Body of pancreas (tissue), 4 donors: ENCODE data around the gene PRKACA.

ENCODE experiments used
- POLR2A ChIP-seq, 3 donors: fragments of 450-650 bp; IDR thresholded peaks; one replicate each; pipeline ENCODE4 v1.6.1; 2016; ENCODE audit warnings: antibody characterized with exemption in 3 of 3, mild to moderate bottlenecking in 2 of 3
- TF ChIP-seq, protein P1 (sequence below), 7 experiments: fragments of 450-650 bp in 4 of 7; fragments of 200-600 bp in 3 of 7; sonication (generic) in 3 of 7; IDR thresholded peaks; one replicate each; pipeline ENCODE4 v1.5.1; 2016 to 2019; ENCODE audit warnings: antibody characterized with exemption in 7 of 7

DNA sequence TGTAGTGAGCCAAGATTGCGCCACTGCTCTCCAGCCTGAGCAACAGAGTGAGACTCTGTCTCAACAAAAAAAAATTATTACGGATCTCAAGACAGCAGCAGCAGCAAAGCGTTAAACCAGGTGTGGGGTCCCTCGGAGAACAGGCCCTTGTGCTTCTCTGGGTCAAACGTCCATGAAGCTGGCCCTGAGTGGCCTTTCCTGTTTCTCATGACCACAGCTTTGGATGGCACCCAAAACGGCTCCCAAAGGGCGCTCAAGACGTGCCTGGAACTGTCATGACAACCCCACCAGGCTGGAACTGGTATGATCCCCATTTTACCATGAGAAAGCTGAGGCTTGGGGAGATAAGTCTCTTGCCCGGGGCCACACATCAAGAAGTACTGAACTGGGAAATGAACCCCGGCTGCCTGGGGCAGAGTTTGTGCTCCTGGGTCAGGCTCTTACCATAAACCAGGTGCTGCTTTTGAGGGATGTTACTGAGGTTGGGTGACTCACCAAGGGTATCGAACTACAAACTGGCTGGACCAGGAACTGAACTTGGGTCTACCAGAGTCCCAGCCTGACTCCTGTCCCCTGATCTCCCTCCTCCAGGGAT lies 15.4 kb downstream of the PRKACA start:
- TF ChIP-seq, protein P1, sequence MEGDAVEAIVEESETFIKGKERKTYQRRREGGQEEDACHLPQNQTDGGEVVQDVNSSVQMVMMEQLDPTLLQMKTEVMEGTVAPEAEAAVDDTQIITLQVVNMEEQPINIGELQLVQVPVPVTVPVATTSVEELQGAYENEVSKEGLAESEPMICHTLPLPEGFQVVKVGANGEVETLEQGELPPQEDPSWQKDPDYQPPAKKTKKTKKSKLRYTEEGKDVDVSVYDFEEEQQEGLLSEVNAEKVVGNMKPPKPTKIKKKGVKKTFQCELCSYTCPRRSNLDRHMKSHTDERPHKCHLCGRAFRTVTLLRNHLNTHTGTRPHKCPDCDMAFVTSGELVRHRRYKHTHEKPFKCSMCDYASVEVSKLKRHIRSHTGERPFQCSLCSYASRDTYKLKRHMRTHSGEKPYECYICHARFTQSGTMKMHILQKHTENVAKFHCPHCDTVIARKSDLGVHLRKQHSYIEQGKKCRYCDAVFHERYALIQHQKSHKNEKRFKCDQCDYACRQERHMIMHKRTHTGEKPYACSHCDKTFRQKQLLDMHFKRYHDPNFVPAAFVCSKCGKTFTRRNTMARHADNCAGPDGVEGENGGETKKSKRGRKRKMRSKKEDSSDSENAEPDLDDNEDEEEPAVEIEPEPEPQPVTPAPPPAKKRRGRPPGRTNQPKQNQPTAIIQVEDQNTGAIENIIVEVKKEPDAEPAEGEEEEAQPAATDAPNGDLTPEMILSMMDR (IDR thresholded peaks at IDR 0.05) = no peak
- TF ChIP-seq POLR2A (IDR thresholded peaks at IDR 0.05) = no peak
